NT2/D1 (cell line): ENCODE results near the gene RASGRF2.
A peak's percentile ranks its signal among the peaks of the same experiment; 100 is the strongest.

Experiments
- DNase-seq: peaks from one replicate; pipeline ENCODE4 v3.0.0-alpha.2; 2011; ENCODE audit warnings: low read depth, low spot score
- H3K27me3 ChIP-seq: 2 replicates; pipeline ENCODE4 v1.6.0; 2011; ENCODE audit warnings: mild to moderate bottlenecking; ENCODE audit not compliant: insufficient read length, insufficient read depth
- H3K36me3 ChIP-seq: 2 replicates; pipeline ENCODE4 v1.6.1; 2011; ENCODE audit warnings: mild to moderate bottlenecking, low read length, mixed read lengths; ENCODE audit not compliant: insufficient read depth, insufficient read length
- H3K4me1 ChIP-seq: 2 replicates; pipeline ENCODE4 v1.5.1; 2011; ENCODE audit not compliant: insufficient read depth, insufficient read length
- H3K4me3 ChIP-seq: 2 replicates; pipeline ENCODE4 v1.5.1; 2011; ENCODE audit warnings: low read depth; ENCODE audit not compliant: insufficient read length
- H3K9ac ChIP-seq: 2 replicates; pipeline ENCODE4 v1.6.0; 2011; ENCODE audit warnings: low read depth; ENCODE audit not compliant: insufficient read length
- H3K9me3 ChIP-seq: 2 replicates; pipeline ENCODE4 v1.5.1; 2011; ENCODE audit warnings: mild to moderate bottlenecking, low read length; ENCODE audit not compliant: insufficient read depth
- SUZ12 ChIP-seq: IDR thresholded peaks from 2 replicates; pipeline ENCODE4 v1.6.1; 2011; ENCODE audit not compliant: insufficient read length, insufficient read depth; ENCODE audit errors: extremely low read depth
- YY1 ChIP-seq: IDR thresholded peaks from 2 replicates; pipeline ENCODE4 v1.6.1; 2011; ENCODE audit not compliant: insufficient read length, insufficient read depth
- ZNF274 ChIP-seq: IDR thresholded peaks from 2 replicates; pipeline ENCODE4 v1.6.1; 2011; ENCODE audit warnings: mild to moderate bottlenecking, low read depth, low read length

RASGRF2 gene

DNA sequence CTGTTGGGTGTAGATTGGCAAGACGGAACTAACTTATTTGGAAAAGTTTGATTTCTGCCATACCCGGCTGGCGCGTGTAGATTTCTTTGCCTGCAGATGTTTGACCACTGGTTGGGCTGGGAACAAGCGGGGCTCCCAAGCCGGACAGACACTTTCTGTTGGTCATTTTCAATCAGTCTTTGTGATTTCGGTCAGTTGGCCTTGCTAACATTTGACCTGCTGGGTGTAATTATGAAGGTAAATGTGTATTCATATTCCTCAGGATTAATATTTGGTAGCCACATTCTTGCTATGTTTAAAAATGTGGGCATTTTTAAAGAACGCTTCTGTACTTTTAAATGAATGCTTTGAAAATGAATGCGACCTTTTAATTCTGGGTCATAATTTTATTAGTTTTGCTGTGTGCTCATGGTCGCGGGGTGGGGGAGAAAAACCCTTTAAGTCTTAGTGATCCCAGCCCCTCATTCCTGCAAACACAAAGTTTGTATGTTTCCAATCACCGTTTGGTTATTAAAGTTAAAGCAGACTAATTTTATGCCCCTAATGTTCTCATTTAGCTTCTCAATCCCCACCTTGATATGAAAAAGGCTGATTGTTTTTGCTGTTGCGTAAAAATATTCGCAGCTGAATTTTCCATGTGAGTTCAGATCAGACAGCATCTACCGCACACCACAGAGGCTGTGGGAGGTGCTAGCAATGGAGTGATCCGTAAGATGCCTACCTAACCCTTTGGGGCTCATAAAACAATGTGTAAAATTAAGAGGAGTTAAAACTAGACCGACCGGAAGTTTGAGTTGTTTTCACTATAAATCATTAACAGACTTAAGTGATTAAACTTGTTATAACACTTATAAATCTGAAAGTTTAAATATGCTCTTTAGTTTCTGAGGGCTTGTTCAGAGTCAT lies 1.5 kb downstream of the RASGRF2 start:
- Histone ChIP-seq H3K27me3 (peaks cover 18% of the 10 kb centered on the region), H3K9ac (peak overlapping the region; percentile 80), H3K4me1 (peaks cover 7% of the 10 kb centered on the region), H3K4me3 (peak overlapping the region; percentile 71), H3K9me3 (peaks cover 7% of the 10 kb centered on the region; the same call in 1 of the 2 replicates), H3K36me3 (no peaks in the 10 kb centered on the region)
- TF ChIP-seq ZNF274 (no peak), YY1 (no peak), SUZ12 (no peak)
- DNase-seq, result no peak

DNA sequence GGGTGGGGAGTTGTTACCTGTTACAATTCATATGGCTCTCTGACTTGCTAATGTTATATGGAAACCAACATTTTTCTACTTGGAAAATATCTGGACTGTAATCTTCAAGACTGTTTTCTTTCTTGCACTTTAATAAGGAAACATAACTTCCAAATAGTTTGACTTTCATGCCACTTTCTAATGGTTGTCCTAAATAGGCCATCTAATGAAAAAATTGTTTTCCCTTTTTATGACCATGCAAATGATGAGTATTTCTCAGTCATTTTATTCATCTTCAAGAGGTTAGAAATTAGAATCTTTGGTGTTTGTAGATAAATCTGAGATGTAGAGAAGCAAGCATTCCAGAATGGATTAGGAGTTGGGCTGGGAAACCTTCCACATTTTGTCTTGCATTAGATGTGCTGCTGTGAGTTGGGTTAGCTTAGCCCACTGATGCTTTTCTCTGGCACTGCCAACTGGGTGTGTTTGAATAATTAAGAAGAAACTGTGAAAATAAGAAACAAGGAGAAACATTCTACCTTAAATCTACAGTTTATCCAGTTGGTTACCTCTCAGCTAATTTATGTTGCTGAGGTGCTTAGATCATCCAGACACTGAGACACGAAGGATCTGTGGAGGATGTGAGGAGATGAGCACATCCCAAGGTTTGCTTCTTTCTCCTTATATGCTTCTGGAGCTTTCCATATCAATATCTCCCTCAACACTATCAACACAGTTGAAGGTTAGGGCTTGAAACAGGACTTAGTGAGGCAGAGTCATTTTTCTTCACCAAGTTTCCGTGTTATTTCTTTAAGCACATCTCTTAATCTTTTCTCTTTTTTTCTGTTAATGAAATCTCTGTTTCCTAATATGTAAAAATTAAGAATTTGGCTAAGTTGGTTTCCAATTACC lies 2.7 kb downstream of the RASGRF2 start:
- Histone ChIP-seq H3K9ac (no peak overlapping the region), H3K4me3 (no peak overlapping the region), H3K4me1 (peaks cover 3% of the 10 kb centered on the region), H3K9me3 (peaks cover under 1% of the 10 kb centered on the region; the same call in 1 of the 2 replicates), H3K27me3 (peaks cover 18% of the 10 kb centered on the region), H3K36me3 (no peaks in the 10 kb centered on the region)
- no peak for DNase-seq
- TF ChIP-seq YY1 (no peak), ZNF274 (no peak), SUZ12 (no peak)

DNA sequence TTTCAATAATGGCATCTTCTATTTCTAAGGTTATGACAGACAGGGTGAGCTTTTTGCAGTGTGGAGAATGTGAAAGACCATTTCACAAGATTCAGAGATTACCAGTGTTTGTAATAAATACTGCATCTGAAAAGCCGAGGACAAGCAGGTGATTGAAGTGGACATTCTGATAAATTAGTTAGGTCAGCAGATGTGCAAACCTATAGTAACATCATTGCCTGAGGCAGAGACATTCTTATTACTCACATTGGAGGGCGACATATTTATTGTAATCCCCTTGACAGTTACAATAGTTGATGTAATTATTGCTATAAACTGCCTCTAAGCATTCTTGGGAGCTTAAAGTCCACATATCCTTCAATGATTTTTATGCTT lies 3.3 kb downstream of the RASGRF2 start:
- no peak for DNase-seq
- Histone ChIP-seq H3K4me3 (no peak overlapping the region), H3K27me3 (peaks cover 18% of the 10 kb centered on the region)

DNA sequence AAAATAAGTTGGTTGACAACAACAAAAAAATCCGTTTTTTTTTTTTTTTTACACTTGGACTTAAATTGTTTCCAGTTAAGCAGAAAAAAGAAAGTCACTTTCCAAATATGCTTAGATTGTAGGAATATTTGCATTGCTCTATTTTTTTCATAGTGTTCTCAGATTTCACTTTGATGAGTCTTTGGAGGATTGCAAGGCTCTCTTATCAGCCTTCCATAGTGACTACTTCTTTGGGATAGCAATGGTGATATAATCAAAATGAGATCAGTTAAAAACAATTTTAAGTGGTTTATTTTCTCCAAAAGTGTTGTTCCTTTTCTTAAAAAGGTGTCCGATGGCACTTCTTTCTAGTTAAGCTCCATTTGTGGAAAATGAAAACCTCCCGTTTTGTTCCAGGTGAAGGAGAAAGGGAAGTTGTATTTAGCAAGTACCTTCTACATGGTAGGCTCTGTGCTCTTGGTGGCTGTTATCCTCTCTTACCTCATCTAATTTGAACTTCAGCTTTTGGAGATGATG lies 3.9 kb downstream of the RASGRF2 start:
- Histone ChIP-seq H3K9ac (no peak overlapping the region), H3K9me3 (no peaks in the 10 kb centered on the region), H3K4me3 (no peak overlapping the region), H3K36me3 (no peaks in the 10 kb centered on the region), H3K27me3 (peaks cover 18% of the 10 kb centered on the region), H3K4me1 (peaks cover 3% of the 10 kb centered on the region)
- no peak for TF ChIP-seq SUZ12
- no peak for TF ChIP-seq YY1
- no peak for TF ChIP-seq ZNF274
- no peak for DNase-seq

More for the DNA sequence above, 3.3 kb downstream of the RASGRF2 start:
- TF ChIP-seq ZNF274 (no peak), SUZ12 (no peak), YY1 (no peak)
- Histone ChIP-seq H3K36me3 (no peaks in the 10 kb centered on the region), H3K9ac (no peak overlapping the region), H3K4me1 (peaks cover 3% of the 10 kb centered on the region), H3K9me3 (no peaks in the 10 kb centered on the region)

DNA sequence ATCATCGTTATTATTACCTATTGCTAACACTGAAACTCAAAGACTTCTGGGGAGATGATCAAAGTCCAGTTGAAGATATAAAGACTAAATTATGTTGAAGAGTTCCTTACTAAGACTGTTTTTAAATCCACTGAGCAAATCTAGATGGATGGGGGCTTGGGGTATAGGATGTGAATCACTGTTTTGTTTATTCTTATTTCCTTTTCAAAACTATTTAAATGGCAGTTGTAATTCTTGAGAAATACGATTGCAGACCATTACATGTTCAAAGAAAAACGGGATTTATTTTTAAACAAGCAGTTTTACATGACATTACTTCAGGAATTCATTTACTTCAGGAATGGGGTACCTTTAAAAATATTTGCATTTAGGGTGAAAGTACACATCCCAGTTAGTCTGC lies 4.3 kb downstream of the RASGRF2 start:
- Histone ChIP-seq H3K4me1 (peaks cover 3% of the 10 kb centered on the region), H3K36me3 (no peaks in the 10 kb centered on the region), H3K9ac (no peak overlapping the region), H3K9me3 (no peaks in the 10 kb centered on the region), H3K27me3 (peaks cover 18% of the 10 kb centered on the region), H3K4me3 (no peak overlapping the region)
- no peak for DNase-seq
- TF ChIP-seq SUZ12 (no peak), ZNF274 (no peak), YY1 (no peak)

DNA sequence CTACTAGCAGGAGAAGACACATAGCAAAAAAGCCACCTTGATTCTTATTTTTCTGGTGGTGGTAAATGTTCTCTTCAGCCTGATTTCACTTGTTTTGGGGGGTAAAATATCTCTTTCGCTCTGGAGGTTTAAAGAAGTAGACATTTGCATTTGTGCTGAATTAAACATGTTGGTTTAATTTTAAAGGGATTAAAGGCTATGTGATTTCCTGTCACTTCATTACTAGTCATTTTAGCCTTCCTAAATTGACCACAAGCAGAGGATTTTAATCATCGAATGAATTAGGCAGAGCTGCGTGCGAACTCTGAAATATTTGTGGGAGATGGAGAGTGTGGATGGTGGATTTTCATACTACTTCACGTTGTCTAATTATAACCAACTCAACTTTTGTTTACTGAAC lies 4.8 kb downstream of the RASGRF2 start:
- no peak for TF ChIP-seq YY1
- TF ChIP-seq SUZ12, result no peak
- no peak for TF ChIP-seq ZNF274
- Histone ChIP-seq H3K4me1 (no peaks in the 10 kb centered on the region), H3K36me3 (no peaks in the 10 kb centered on the region), H3K27me3 (peaks cover 14% of the 10 kb centered on the region), H3K9me3 (no peaks in the 10 kb centered on the region), H3K9ac (no peak overlapping the region), H3K4me3 (no peak overlapping the region)
- DNase-seq, result no peak

DNA sequence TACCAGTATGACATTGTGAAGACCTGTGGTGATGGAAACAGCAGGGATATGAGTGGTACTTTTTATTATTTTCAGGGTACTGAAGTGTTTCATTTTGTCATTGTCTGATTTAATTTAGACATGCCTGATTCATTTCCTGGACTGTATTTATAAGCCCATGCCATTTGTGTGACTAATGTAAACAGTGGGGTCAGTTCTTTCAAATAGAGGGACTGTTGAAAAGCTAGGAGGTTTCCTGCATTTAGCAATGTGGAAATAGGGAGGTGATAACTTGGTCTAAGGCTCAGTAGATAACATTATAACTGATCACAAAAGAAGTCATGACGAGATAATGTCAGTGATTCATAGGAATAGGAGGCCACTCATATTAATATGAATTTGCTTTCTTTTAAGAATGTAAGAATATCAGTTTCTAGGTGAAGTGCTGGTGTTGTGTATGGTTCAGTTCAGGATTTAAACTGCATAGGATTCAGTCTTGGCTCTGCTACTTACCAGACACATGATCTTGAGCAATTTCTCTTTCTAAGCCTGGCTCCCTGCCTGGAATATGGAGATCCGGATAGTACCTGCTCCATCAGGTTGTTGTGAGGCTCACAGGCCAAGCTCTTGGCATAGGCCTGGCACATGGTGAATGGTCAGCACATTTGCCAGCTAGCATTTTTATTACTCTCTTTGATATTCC lies 7.5 kb downstream of the RASGRF2 start:
- no peak overlapping the region for H3K4me3 ChIP-seq
- no peak for DNase-seq
- no peaks in the 10 kb centered on the region for H3K4me1 ChIP-seq
- no peaks in the 10 kb centered on the region for H3K9me3 ChIP-seq
- TF ChIP-seq SUZ12, result no peak
- TF ChIP-seq YY1, result no peak
- no peak for TF ChIP-seq ZNF274
- H3K9ac ChIP-seq, result no peak overlapping the region
- H3K36me3 ChIP-seq, result no peaks in the 10 kb centered on the region
- H3K27me3 ChIP-seq, result no peaks in the 10 kb centered on the region
